Fibroblast of skin of left quadriceps (primary cell): ENCODE data around the gene SLC2A9.
"Not testable (repeated sequence)": the region's sequence is repeated elsewhere in the genome, so short reads cannot be mapped to it uniquely, and the experiment has no call there.

Experiments used
- DNase-seq, 2 experiments: peaks; one replicate each; pipeline ENCODE4 v3.0.0-alpha.2; 2013; ENCODE audit warnings: low read depth in 2 of 2

SLC2A9 gene

DNA sequence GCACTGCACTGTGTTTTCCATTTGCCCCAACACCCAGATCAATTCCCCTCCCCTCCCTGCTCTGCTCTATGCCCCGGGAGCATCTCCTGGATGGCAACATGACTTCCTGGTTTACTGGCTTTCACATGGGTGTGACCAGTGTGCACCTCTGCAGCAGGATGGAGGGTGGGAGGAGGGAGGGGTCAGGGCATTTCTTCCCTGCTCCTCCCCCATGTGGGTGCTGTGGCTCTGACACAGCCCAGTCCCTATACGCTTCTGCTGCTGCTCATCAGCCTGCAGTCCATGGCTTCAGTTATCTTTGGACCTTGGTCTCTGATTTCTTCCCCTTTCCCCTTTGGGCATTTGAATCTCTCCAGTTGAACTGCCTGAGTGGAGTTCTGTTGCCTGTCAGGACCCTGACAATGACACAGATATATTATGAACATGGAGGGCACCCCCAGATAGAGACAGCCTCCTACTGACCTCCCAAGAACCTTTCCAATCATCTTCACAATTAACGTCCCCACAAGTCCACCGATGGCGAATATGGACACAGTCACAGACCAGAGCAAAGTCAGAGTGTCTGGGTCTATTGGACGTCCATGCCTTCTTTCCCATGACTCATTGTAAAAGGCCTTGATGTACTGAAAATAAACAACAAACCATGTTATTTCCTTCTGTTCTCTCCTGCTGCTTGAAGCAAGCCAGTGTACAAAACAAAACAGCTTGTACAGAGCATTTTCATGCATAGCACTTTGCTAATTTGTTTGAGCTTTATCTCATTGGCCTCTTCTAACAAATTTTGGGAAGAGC is 24.8 kb downstream of the SLC2A9 start:
- no peak for DNase-seq

DNA sequence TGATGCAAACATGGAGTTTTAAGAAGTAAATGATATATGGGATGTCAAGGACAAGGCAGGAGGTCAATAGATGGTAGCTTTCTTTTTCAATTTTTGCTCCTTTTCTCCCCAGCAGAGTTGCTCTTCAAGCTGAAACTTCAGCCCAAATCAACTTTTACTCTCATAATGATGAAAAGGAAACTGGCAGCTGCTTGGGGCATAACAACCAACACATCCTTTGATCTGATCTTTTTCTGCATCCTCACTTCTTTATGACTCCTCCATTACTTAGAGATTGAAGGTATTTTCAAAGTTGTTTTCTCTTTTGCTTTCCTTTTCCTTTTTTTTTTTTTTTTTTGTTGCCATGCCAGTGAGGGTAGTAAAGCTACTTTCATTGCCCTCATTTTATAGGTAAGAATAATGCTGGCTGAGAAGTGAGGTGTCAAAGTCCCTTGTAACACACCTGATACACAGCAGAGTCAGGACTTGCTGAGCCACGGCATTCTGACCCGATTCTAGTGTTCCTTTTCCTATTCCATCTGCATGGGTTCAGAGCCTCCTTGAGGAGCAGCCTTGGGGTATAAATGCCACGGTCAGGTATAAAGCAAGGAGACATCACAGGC is 26.9 kb downstream of the SLC2A9 start:
- DNase-seq, result no peak

DNA sequence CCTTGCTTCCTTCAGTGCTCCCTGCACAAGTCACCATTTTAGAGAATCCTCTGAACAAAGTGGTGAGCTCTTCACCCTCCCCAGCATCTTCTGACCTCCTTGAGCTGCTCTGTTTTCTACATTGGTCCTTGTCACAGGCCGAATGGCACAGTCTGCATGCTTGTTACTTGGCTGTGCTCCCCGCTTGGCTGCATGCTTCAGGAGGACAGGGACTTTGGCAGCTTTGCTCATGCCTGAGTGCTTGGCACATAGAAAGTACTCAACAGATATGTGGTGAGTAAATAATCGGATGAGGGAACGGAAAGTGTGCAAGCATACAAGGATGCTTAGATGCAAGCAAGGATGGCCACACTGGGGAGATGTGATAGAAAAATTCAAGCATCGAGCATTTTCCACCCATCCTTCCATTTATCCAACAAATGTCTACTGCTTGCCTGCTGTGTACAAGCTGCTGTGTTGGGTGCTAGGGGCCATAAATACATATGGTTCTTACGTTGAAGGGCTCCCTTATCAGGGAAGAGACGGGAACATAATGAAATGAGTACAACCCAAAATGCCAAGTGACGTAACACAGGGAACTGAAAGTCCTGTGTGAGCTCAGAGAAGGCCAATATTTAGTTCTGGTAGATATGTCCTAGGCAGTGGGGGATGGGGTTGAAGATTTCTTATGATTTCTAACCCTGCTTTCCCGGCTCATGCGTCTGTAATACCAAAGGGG is 31.2 kb downstream of the SLC2A9 start:
- no peak for DNase-seq

DNA sequence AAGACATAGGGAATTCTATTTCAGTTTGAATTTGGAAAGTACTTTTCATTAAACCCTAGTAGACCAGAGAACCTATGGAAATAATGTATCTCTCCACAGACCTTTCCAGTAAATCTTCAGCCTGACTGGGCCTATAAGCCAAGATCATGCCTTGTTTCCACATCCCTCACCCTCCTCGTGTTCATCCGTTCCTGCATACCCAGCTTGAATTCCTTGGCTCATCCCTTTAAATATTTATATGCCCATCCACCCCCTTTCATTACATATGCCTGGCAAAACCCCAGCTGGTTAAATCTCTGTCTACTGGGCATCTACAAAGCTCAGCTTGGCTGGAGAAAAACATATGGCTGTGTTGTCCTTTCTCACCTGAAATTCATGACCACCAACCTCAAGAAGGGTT is 32.4 kb downstream of the SLC2A9 start:
- DNase-seq, result no peak

DNA sequence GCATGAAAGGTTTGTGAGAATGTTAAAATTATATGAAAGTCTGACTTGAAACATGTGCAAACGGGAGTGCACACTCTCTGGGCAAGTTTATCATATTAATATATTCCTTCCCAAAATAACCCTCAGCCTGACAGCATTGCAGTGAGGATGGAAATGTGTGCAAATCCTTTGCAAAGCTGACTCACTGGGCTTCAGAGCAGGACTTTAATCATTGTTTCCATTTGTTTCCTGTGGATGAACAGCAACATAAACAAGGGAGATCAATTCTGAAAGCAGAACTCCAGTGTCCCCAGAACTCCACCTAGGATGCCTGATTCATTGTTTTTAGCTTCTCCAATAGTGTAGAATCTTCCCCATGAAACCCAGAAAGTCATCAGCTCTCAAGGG is 32.9 kb downstream of the SLC2A9 start:
- DNase-seq, result no peak

DNA sequence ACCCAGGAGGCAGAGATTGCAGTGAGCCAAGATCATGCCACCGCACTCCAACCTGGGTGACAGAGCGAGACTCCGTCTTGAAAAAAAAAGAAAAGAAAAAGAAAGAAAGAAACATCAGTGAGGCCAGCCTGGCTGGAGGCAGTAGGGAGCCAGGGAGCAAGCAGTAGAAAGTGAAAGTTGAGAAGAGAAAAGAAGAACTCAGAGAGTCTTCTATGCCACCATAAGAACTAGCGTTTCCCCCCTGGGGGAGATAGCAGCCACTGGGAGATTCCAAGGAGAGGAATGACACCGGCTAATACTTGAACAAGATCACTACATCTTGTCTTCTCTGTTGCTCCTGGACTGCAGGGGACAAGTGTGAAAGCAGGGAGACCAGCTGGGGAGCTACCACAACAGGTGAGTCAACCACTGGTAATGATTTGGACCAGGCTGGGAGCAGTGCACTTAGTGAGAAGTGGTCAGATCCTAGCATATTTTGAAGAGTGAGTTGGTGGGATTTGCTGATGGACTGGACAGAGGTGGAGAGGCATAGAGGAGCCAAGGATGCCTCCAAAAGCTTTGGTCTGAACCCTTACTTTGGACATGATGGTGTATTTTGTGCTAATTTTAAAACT is 33.4 kb downstream of the SLC2A9 start:
- DNase-seq, result no peak

DNA sequence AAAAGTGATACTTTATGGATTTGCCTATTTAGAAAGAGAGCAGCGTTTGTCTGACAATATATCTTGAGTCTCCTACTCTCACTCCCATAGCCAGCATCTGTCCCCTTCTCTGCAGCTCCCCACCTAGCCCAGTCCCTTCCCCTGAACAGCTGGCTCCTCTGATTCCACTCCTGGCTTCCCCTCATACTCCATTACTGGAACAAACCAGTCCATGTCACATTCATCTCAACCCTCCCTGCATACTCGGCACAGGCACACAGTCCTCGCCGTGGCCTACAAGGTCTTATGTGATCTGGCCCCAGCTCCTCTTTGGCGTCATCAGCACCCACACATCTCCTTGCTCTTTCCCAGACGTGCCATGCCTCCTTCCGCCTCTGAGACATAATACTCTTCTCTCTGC is 36.7 kb downstream of the SLC2A9 start:
- no peak for DNase-seq

DNA sequence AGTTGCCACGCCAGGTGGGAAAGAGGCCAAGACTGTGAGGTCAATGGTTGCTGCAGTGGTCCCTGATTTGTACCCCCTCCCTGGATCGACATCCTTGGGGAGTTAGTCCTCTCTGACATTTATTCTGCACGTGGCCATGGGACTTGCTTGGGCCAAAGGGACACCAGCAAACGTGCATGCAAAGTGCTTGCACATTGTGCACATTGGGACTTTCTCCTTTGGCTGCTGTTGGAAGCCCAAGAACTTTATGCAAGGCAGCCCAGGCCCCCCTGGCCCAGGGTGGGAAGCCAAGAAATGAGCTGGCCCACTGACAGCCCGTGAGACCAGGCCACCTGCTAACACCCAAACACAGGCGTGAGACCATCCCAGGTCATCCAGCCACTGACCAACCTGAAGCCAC is 38.1 kb downstream of the SLC2A9 start:
- DNase-seq, result no peak

DNA sequence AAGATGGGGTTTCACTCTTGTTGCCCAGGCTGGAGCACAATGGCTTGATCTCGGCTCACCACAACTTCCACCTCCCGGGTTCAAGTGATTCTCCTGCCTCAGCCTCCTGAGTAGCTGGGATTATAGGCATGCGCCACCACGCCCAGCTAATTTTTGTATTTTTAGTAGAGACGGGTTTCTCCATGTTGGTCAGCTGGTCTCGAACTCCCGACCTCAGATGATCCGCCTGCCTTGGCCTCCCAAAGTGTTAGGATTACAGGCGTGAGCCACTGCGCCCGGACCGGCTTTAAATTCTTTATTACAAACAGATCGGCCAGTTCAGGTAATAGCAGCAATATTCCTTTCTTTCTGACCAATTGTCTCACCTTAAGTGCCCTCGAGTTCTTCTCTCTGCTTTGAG is 39.4 kb downstream of the SLC2A9 start:
- DNase-seq, result not testable (repeated sequence)

DNA sequence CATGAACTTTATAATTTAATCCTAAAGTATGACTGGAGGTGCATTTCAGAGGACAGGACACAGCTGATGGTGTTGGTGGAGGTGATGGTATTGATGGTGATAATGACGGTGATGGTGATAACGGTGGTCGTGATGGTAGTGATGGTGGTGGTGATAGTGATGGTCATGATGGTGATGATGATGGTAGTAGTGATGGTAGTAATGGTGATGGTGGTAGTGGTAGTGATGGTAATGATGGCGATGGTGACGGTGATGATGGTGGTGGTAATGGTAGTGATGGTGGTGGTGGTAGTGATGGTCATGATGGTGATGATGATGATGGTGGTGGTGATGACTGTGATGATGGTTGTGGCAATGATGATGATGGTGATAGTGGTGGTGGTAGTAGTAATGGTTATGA is 40.4 kb downstream of the SLC2A9 start:
- no peak for DNase-seq

DNA sequence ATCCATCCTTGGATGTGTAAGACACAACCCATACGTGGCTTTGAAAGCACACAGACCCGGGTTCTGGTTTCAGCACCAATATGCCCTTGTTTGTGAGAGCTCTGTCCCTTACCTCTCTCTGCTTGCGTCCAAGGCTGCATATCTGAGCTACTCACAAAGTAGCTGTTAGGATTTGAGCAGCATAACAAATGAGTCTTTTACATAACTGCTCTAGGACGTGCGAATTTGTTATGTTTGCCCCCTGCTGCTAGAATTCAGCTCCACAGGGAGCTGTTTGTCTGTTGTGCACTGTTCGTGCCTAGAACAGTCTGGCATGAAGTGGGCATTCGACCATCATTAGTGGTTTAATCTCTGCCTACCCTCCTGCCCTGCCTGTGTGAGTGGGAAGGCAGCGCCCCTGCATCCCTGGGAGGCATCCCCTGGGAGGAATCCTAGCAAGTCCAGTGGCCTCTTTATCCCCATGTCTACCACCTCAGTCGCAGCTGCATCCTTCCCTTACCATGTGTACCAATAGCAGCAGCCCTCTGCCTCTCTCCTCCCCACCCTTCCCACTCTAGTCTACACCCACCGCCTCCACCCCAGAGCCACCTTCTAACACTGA is 42.1 kb downstream of the SLC2A9 start:
- DNase-seq, result no peak

DNA sequence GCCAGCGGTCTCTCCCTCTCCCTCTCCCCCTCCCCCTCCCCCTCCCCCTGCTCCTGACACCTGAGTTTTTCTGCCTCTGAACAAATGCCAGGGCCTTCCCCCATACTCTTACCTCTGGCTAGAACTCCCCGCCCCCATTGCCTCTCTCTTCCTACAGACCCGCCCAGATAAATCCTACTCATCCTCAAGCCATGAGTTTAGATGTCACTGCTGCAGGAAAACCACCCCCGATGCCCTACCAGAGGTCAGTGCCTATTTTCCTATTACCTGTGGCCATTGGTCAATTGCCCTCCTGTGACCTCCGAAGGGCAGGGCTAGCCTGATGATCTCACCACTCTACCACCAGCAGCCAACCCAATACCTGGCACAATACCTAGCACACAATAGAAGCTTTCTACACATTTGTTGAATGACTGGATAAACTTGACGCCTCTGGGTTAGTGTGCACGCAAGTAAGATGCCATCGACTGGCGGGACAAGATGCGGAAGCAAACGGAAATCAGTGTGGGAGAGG is 43.7 kb downstream of the SLC2A9 start:
- no peak for DNase-seq

DNA sequence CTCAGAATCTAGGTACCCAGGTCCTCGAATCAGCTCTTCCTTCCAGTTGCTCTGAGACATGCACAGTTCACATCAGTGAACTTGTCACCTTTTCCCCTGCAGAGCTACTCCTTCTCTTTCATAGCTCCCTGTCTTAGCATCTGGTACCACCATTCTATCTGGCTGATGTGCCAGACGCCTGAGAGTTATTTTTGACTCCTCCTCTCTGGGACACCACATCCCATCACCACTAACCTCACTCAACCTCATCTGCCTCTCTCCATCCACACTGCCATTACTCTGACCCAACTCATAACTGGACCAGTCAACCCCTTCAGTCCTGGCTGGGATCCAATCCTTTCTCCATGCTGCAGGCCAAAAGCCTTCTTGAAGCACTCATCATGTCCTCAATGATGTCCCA is 44.5 kb downstream of the SLC2A9 start:
- no peak for DNase-seq

DNA sequence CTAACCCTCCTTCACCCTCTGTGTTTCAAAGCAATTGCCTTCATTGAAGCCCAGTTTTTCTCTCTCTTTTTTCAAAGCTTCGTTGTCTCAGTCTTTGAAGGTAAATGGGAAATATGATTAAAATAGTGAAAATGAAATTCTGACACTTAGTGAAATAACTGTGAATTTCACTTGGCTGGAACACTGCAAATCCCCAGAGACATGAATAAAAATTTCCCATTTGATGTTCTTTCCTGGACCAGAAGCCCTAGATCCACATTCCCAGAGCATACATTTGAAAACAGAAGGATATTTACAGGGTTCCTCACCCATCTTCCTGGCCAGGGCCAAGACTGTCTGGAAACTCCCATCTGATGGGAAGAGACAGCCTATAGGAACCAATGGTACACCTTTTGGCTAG is 45.0 kb downstream of the SLC2A9 start:
- DNase-seq, result no peak

DNA sequence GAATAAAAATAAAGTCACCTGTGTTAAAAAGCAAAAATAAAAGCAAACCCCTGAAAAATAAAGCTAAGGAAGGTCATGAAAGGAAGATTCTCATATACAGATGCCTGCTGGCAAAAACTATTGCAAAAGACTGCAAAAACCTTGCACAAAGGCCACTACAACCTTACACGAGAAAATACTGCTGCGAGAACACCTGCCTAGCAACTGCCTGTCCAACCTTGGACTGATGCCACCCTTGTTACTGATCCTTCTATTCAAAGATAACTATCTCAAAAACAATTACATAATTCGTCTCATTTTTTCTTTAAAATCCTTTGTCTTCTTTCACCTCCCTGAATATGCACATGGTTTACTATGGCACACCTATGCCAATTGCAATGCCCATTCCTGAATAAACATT is 49.6 kb downstream of the SLC2A9 start:
- no peak for DNase-seq

DNA sequence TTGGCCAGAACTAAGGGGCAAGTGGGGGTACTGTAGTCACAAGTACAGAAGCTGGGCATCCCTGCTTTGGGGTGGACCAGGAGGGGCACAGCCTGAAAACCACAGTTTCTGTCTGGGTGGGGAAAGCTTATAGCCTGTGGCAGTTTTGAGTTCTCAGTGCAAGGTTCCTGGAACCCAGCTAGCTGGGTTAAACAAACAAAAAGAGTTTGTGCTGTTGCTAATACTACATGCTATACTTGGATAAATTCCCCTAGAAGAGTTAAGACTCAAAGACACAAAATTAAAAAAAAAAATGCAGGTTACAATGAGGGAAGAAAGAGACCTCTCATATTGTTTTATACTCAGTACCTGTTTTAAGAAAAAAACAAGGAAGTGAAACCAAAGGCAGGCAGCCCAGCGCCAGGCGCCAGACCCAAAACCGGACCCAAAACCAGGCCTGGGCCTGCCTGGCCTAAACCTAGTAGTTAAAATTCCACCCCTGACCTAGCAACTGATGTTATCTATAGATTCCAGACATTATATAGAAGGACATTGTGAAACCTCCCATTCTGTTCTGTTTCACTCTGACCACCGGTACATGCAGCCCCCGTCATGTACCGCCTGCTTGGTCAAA is 50.8 kb downstream of the SLC2A9 start:
- no peak for DNase-seq

DNA sequence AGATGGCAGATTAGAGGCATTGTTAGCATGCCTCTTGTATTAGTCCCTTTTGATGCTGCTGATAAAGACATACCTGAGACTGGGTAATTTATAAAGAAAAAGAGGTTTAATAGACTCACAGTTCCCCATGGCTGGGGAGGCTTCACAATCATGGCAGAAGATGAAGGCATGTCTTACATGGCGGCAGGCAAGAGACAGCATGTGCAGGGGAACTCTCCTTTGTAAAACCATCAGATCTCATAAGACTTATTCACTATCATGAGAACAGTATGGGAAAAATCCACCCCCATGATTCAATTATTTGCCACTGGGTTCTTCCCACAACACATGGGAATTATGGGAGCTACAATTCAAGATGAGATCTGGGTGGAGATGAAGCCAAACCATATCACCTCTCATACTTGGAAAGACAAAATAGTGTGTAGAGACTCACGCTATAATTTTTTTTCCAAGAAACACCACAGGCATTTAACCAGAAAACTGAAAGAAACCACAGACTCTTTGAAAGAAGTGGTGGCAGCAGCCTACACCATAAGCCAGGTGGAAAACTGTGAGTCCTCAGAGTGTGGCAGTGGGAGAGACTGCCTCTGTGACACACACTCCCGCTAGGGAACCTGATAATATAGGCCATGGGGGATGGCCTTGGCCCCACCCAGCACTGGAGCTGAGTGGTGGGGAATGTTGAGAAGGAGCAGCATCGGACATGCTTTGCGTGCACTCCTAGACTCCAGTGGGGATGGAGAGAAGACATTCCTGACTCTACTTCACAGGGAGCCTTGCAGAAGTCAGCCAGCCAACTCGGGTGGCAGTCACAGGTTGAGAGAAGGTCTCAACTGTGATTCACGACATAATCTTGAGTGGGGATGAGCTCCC is 51.5 kb downstream of the SLC2A9 start:
- no peak for DNase-seq

DNA sequence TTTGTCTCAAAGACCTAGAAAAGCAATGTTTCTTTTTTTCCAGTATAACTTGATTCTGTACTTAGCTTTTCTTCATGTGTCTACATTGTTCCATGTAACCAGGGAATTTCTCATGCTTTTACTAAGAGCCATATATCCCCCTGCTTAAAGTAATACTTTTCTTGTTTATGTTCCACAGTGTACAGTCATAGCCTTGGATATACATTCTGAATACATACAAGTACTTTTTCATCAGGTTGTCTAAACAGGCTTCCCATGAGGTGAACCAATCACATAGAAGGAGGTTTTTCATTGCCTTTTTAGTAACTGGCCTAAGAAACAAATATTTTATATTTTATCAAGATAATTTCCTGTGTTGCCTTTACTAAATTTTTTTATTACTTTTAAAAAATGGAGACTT is 52.8 kb downstream of the SLC2A9 start:
- no peak for DNase-seq

DNA sequence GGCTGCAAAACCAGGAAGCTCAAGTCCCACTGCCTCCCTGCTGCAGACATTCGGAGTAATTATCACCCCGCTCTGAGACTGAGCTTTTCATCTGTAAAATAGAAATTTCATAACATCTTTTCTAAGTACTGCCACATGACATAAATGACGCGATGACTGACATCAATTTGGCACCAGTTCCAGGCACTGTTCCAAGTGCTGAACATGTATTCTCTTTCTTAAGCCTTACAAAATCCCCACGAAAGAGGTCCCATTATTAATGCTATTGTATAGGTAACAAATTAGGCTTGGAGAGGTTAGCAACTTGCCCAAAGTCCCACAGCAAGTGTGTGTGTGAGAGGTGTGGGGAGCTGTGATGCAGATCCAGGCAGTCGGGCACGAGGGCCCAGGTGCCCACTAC is 56.4 kb downstream of the SLC2A9 start:
- no peak for DNase-seq

DNA sequence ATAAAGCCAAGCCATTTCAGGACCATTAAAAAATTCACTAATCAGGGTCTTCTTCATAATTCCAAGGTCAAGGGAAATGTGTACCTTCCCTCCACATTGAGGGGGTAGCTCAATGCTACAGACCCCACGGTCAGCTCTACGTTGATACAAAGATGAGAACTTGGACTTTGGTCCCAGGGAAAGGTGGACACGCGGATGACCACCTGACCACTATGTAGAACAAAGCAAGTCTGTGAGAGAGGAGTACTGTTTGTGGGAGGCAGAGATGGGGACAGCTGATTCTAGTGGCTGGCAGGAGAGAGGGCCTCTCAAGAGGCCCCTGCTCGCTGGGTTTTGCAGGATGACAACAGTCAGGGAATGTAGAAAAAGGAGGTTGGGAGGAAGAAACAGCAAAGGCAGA is 58.0 kb downstream of the SLC2A9 start:
- DNase-seq, result no peak
